UCSD-AML1 (cell line): Measurements from ENCODE around the gene DLG2.
"Not testable (repeated sequence)": the region's sequence is repeated elsewhere in the genome, so short reads cannot be mapped to it uniquely, and the experiment has no call there.

Experiments
- DNase-seq: peaks from one replicate; lab custom pipeline; 2025; ENCODE audit not compliant: unreplicated experiment; lab: John Stamatoyannopoulos, UW

Gene DLG2

DNA sequence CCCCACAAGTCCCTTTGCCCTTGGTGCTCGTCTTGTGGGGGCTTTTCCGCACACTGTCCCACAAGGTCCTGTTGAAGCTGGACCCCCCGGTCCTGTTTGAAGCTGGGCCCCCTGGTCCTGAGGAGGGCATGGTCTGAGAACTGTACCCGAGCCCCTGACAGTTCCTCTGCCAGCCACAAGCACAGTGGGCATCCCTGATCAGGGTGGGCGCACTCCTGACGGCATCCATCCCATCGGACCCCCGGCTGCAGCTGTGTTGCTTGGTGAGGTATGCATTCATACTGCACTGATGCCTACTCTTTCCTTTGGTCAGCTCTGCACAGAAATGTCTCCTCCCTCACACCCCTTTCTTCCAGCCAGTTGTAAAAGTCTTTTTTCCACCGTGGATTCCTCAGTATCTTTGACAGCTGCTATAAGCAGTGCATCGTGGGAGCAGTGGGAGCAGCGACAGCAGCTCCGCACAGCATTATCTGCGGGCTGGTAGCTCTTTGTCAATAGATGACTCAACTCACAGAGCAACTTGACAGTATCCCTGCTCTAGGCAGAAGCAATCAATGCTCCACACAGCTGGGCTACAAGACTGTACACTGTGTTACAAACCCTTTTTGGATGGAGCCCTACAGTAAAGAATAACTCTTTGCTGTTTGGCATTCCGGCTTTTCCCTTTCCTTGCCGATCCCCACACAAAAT is 1310.1 kb downstream of the DLG2 start:
- no peak for DNase-seq

DNA sequence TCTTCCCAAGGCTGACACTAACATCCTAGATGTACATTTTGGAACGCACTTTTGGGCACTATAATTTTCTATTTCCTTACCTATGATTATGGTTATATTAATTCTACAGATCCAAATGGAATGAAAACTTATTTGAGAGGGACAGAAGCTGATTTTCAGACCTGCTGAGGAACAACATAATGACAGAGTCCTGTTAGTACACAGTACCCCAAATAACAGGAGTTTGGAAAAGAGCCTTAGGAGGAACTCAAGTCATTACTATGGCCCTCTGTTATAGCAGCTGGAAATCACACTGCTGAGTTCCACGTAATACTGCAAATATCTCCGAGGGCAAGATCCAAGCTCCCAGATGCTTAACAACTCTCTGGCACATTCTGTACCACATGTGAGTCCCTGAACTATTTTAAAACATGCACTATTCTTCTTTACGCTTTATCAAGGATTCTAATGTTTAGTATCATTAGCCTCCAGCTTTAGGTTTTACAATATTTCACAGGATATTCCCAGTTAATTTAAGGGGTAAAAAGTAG is 1313.2 kb downstream of the DLG2 start:
- no peak for DNase-seq

DNA sequence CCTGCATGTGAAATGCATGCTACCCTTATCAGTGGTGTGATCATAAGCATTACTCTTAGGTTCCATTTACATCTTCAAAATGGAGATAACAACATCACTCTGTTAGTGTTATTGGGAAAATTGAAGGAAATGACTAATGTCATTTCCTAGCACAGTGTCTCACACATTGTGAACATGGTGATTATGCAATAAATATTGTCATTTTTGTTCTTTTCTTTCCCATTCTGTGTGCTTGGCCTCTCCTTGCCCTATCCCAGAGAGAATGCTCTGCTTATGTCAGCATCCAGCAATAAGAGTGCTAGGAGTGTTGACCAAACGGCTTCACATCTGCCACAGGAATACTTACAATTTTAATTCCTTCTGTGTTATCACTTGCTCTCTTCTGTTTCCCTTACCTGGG is 1316.9 kb downstream of the DLG2 start:
- DNase-seq, result no peak

DNA sequence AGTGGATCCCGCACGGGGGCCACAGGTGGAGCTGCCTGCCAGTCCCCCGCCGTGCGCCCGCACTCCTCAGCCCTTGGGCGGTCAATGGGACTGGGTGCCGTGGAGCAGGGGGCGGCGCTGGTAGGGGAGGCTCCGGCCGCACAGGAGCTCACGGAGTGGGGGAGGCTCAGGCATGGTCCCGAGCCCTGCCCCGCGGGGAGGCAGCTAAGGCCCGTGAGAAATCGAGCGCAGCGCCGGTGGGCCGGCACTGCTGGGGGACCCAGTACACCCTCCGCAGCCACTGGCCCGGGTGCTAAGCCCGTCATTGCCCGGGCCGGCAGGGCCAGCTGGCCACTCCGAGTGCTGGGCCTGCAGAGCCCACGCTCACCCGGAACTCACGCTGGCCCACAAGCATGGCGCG is 1318.7 kb downstream of the DLG2 start:
- not testable (repeated sequence) for DNase-seq

DNA sequence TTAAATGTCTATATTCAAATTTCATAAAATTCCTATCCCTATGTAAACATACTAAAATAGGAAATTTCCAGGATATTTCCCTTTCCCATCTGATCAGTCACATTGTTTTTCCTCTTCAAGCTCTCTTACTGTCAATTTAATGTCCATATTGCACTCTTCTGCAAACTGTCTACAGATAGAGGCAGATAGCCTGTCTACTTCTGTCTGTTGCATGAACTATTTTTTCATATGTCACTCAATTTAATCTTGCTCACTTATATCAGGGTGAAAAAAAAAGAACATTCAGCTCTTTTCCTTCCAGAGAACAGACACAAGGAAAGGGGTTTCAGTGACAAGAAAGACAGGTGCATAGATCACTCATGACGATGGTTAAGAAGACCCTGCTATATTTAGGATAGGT is 1327.1 kb downstream of the DLG2 start:
- no peak for DNase-seq

DNA sequence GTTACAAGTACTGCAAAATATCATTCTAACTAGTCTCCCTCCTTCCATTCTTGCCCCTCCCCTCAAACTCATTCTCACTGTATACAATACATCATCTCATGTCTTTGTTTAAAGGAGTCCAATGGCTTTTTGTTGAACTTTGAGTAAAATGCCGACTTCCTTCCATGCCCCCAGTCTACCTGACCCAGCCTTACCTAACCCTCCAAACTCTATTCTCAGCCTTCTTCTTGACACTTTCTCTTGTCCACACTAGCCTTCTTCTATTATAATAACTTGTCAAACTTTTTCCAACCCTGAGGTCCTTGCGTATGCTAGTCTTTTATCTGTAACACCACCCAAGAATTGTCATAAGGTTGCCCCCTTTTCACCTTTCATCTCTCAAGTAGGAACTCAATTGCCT is 1329.6 kb downstream of the DLG2 start:
- no peak for DNase-seq

DNA sequence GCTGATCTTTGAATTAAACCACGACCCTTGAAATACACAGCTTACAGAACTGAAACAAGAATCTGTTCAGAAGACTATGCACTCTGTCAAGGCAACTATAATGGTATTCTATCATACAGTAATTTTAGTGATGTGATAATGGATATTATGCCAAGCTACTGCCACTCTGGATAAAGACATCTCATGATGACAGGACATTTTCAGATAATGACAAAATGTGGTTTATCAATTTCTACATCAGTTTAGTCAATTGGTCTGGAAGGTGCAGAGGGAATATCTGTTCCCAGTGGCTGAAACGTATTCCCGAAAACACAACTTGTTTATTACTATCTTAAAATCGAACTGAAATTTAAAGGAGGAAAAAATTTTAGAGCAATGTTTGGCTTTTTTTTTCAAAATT is 1331.3 kb downstream of the DLG2 start:
- no peak for DNase-seq

DNA sequence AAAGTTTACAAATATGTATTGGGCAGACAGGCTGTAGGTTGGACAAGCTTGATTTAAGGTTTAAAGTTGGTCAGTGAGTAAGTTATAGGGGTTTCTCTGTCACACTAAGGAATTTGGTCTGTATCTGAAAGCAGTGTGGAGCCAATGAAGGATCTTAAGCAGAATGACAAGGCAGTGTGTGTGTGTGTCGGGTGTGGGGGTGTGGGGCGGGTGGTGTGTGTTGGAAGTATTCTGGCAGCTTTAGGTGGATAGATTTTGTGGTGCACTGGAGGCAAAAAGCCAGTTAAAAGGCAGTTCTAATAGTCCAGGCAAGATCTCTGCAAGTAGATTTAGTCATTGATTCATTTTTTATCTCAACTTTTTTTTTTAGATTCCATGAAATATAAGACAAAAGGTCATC is 1334.2 kb downstream of the DLG2 start:
- no peak for DNase-seq

DNA sequence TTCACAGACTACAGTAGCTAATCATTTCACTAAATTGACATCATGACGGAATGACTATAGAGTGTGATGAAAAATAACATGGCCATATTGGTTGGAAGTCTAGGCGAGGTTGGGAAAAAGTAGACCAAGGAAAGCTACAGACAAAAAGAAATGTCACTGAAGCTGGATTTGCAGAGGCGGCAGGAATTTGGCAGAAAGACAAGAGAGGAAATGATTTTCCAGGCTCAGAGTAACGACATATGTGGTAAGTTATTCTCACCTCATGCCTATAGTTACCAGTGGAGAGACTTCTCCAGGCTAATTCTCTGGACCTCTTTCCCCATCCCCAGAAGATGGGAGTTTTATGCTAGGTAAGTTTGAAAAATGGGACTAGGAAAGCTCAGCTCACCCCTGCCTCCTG is 1335.1 kb downstream of the DLG2 start:
- DNase-seq, result no peak

DNA sequence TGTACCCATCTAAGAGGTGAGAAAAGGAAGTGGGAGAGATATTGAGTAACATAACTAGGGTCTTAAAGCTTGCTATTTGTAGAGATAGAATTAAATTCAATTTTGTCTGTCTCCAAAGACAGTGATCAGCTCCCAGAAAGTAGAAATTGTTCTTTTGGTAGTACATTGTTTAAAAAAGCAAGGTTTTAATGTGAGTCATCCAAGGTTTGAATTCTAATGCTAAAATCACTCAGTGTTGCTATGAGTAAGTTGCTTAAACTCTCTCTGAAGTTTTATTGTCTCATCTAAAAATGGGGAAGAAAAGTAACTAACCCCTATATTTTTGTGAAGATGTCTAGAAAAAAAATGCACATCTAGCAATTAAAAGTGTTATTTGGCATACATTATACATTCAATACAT is 1336.5 kb downstream of the DLG2 start:
- no peak for DNase-seq

DNA sequence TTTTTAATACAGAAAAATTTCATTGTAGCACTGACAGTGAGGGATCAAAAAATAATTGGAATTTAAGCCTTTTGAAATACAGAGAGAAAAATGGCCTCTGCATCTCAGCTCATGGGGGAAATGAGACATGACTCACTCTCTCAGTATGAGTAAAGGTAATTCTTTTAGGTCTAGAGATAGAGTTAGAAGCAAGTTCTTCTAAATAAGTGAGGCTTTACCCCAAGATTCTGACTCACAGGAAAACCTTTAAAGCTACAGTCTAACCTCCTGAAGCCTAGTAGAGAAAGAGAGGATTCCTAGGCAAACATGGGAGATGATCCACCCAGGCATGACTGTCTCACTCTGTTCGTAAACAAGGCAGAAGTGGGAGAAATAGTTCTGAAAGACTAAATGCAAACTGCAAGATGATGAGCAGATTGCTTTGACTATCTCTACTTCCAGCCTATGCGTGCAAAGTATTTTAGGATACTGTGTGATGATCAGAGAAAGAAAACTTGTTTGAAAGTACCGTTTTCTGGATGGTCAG is 1337.7 kb downstream of the DLG2 start:
- no peak for DNase-seq

DNA sequence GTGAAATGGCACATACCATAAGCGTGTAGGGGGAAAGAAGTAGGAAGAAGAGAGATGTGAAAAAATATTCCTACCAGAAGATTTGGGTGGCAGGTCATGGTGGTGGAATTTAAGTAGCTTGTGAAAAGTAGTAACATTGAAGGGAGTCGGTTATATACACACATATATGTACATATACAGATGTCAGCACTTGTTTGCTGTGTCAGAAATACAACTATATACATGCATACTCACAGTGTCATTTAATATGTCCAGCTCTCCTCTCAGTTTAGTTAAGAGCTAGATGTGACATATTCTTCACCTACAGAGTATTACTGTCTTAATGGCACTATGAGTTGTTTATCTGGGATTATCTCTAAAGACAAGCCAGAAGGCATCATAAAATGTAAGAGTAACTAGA is 1353.6 kb downstream of the DLG2 start:
- no peak for DNase-seq

DNA sequence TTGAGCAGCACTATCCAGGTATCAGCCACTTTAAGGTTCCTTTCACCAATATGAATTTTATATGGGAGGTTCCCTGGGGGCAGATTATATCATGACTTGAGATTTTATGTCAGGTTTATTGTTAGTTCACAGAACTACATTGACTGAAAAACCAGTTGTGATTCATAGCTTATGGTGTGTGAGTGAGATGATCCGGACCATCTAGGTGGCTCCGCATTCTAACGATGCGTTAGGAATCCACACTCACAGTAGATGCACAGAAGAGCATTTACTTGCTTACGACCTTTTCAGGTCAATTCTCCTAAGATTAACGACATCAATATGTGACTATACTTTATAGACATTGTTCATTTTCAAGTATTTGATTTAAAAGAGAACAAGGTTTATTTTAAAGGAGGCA is 1356.7 kb downstream of the DLG2 start:
- DNase-seq, result no peak

DNA sequence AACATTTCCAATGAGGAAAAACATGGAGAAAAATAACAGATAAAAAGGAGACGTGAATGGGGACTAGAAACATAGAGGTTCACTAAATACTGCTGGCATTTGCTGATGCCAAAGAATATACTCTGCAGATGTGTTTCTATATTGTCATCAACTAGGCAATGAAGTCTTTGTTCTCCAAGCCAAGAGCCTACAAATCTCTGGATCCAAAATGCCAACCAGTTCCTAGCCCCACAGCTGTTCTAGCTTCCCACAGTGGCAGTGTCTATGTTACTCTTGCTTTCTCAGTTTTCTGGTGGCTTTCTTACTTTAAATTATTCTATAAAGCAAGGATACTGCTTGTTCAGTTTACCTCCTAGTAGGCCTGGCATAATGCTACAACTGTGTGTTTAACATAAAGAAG is 1363.1 kb downstream of the DLG2 start:
- DNase-seq, result no peak

DNA sequence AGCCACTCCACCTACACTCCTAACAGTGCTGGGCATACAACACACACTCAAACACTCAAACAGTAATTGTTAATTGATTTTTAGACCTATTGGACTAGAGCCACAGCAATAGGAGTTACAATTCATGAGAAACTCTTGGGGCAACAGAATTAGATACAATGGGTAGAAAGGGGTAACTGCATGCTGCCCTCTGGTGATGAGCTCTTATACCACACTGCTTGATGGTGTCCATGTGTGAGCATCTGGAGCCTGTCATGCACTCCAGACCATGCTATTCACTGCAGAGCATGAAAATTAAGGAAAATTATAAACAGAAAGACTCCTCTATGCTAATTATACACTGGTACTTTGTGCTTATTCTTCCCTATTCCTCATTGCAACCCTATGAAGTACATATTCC is 1365.4 kb downstream of the DLG2 start:
- no peak for DNase-seq

DNA sequence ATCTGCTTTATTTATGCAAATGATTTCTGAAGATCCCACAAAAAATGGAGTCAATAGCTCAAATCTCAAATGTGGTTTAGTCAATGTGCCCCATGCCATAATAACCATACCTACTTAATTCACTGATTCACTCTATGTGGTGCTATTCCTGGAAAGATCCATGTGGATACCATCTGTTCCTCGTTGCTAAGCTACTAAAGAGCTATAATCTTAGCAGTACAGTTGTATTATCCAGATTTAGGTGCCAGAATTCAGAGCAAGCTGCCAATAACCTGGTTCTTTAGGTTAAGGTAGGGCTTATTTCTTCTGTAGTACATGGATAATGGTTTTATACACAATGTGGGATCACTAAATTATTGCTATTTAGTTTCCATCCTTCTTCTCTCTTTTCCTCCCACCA is 1366.3 kb downstream of the DLG2 start:
- DNase-seq, result no peak

DNA sequence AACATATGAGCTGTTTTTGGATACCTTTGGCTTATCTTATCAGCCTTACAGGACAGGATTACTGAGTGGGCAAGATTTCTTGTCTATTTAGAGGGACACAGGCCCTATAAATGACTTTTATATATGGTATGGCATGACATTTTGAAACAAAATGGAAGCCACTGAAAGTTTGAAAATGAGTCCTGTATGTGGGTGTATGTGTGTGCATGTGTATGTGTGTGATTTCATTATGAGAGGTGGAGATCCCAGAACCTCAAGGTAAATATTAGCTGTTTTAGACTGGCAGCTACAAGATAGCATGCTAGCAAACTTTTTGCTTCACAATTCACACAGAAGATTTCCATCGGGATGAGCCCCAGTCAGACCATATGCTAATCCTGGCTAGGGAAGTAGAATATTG is 1370.5 kb downstream of the DLG2 start:
- DNase-seq, result no peak

DNA sequence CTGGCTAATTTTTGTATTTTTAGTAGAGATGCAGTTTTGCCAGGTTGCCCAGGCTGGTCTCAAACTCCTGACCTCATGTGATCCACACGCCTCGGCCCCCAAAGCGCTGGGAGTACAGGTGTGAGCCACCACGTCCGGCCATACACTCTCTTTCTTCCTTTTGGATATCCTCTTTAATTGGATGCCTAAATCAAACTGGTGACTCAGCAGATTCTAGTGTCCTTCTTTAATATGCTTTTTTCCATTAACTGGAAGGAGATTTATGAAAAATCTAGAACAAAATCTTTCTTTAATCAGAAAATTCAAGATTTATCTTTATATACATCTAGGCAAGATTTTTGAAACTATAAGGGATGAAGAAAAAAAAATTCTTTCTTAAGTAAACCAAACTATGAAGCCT is 1371.7 kb downstream of the DLG2 start:
- no peak for DNase-seq

DNA sequence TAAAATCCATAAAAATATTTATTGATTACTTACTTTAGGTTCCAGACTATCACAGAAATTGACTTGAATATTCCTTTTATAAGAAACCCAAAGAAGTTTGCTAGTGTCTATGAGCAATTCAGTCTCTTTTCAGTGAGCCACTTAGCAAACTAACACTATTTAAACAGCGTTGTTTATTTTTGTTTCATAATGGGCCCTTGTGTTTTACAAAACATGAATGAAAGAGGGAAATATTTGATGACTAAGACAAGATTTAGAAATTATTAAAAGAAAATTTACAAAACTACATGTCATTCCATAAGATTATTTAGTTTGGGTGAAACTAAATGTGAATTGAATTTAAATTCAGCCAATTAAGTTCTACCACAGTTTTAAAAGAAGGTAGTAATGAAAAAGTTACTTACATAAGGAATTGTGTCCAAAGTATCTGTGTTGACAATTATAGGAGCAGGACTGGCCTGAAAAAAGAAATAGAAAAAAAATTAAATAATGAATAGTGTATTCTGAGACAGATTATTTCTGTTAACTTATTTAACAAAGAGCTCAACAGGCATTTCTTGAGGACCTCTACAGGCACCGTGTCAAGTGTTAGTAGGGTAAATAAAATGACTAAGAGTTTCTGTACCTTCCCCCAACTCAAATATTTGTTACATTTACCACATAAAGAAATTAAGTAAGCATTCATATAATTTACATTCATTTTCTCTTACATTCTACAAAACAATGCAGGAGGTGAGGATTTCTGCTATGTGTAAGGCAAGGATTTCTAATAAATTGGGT is 1376.1 kb downstream of the DLG2 start:
- DNase-seq, result no peak

DNA sequence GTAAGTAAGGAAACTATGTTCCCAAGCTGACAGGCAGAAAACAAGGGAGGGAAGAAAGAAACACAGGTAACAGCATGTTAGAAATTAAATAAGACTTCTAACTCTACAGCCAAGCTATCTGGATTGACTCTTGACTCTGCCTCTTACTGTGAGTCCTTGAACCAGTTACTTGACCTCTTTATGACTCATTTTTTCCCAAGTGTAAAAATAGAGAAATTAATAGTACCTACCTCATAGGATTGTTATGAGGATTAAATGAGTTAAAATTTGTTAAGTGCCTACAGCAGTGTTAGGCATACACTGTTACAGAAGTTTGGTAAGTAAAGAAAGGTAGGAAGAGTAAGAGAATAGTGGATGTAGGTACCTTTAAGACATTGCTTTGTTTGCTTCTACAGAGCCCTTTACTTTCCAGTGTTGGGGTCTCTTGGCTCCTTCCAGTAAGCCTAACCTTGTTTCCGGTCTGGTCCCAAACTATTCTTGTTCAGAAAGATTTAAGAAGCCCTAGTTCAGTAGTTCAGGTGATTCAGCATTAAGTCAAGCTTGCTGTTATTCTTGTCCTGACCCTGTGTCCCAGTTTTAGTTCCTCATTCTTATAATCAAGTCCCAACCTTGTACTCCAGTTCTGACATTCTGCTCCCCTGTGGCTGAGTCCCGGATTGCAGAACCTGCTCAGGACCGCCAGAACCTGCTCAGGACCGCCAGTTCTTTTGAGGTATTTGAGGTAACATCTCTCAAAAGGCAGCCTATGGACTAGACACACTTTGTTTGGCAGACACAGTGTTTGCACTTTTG is 1377.6 kb downstream of the DLG2 start:
- no peak for DNase-seq

DNA sequence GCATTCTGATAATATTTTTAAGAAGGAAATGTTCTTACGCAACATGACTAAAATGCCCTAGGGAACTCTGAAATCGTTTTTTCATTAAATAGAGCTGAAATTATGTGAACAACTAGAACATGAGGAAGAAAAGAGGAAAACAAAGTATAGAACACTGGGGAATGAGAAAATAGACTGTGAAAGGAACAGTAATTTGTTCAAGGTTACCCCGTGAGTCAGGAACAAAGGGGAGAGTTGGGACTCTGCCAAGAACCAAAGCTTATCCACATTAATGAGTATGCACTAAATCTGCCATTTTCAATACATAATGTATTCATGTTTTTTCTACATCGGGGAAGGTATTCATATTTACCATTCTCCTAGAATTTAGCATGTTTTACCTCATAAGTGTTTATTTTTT is 1379.2 kb downstream of the DLG2 start:
- no peak for DNase-seq

DNA sequence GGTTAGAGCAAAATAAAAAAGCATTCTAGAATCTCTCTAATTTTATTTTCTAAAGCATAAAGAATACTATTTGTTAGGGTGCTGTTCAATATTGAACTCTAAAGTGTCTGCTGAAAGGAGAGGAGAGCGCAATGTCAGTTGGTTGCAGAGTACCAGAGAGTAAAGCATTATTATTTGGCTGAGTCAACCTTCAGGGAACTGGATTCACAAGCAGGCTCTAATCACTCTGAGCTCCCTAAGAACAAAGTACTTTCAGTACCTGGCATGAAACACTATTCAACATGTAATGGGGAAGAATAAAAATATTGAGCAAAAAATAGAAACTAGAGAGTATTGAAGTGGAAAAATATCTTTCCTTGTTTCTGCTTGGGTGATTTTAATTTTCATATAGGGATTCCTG is 1380.0 kb downstream of the DLG2 start:
- DNase-seq, result no peak
